Liver (tissue), 3 donors: ENCODE data around the gene LAYN.

Experiments
- CTCF ChIP-seq: fragments of 150-350 bp; IDR thresholded peaks from 2 replicates; pipeline ENCODE4 v1.5.1; 2017; ENCODE audit warnings: improper control_type of control experiment, low read depth, low read length; ENCODE audit not compliant: missing input control
- MAX ChIP-seq: IDR thresholded peaks from 2 replicates; pipeline ENCODE4 v1.6.1; 2016; ENCODE audit warnings: antibody characterized with exemption
- REST ChIP-seq: IDR thresholded peaks from 2 replicates; pipeline ENCODE4 v1.6.1; 2016; ENCODE audit warnings: antibody characterized with exemption, mild to moderate bottlenecking
- RXRA ChIP-seq, 2 donors: IDR thresholded peaks; 2 replicates each; pipeline ENCODE4 v1.6.1; 2017 to 2018; ENCODE audit warnings: antibody characterized with exemption in 2 of 2, mild to moderate bottlenecking in 1 of 2
- donor health status: healthy.
- donor health status: healthy.

GRCh38 chr11:111569476-111569875 lies 29.0 kb downstream of the LAYN start:
- TF ChIP-seq MAX, result no peak
- no peak for TF ChIP-seq CTCF
- no peak for TF ChIP-seq RXRA (IDR thresholded peaks at IDR 0.05)
- no peak for TF ChIP-seq REST
